Fibroblast of skin of right biceps (primary cell): ENCODE data around the gene SETD1A.

ENCODE experiments used
- DNase-seq: peaks from one replicate; pipeline ENCODE4 v3.0.0-alpha.2; 2013

Gene SETD1A

GRCh38 chr16:30957456-30958174 lies at the start of gene SETD1A:
TSS of gene SETD1A (plus strand) at chr16:30957754. CDS start at chr16:30958732, 978 bp downstream.
- peak; percentile 97 for DNase-seq

- no peak for DNase-seq
Measured at GRCh38 chr16:30910427-30911029, 47.0 kb upstream of the SETD1A start.

- no peak for DNase-seq
Measured at GRCh38 chr16:30912794-30913412, 44.7 kb upstream of the SETD1A start.

- DNase-seq: no peak
Measured at GRCh38 chr16:30914830-30915229, 42.7 kb upstream of the SETD1A start.

- no peak for DNase-seq
Measured at GRCh38 chr16:30918614-30919013, 38.9 kb upstream of the SETD1A start.

GRCh38 chr16:30920891-30921290 lies 36.7 kb upstream of the SETD1A start:
- DNase-seq: no peak

GRCh38 chr16:30921459-30921747 lies 36.2 kb upstream of the SETD1A start:
- DNase-seq: no peak

- peak; percentile 87 for DNase-seq
Measured at GRCh38 chr16:30921748-30922419, 35.7 kb upstream of the SETD1A start.

- peak; percentile 100 for DNase-seq
Measured at GRCh38 chr16:30922420-30922959, 35.1 kb upstream of the SETD1A start.

- peak; percentile 100 for DNase-seq
Measured at GRCh38 chr16:30922960-30923535, 34.5 kb upstream of the SETD1A start.

- no peak for DNase-seq
Measured at GRCh38 chr16:30923554-30924075, 33.9 kb upstream of the SETD1A start, which contains the start of gene FBXL19. TSS of gene FBXL19 (plus strand) at chr16:30923572. CDS start at chr16:30925755, 2,183 bp downstream.

GRCh38 chr16:30924076-30924912 lies 33.3 kb upstream of the SETD1A start:
- no peak for DNase-seq

- DNase-seq: no peak
Measured at GRCh38 chr16:30924913-30925631, 32.5 kb upstream of the SETD1A start.

- DNase-seq: no peak
Measured at GRCh38 chr16:30925632-30925987, 31.9 kb upstream of the SETD1A start.

- no peak for DNase-seq
Measured at GRCh38 chr16:30925995-30926811, 31.4 kb upstream of the SETD1A start.

GRCh38 chr16:30926937-30927788 lies 30.4 kb upstream of the SETD1A start:
- no peak for DNase-seq

GRCh38 chr16:30927789-30928378 lies 29.7 kb upstream of the SETD1A start:
- DNase-seq: peak; percentile 52

- DNase-seq: no peak
Measured at GRCh38 chr16:30928390-30928789, 29.2 kb upstream of the SETD1A start.

- no peak for DNase-seq
Measured at GRCh38 chr16:30929167-30929566, 28.4 kb upstream of the SETD1A start.
